GM18505 (cell line): Measurements from ENCODE around the gene NCKAP5.

ENCODE experiments used
- ATAC-seq: cut with Tn5 transposase; IDR thresholded peaks from one replicate; pipeline ENCODE4 v1.9.1; 2021; ENCODE audit not compliant: unreplicated experiment
- POLR2A ChIP-seq: IDR thresholded peaks from 4 replicates; pipeline ENCODE4 v1.6.1; 2011; ENCODE audit warnings: borderline replicate concordance; ENCODE audit not compliant: insufficient read depth, insufficient read length; ENCODE audit errors: extremely low read depth

NCKAP5 gene

DNA sequence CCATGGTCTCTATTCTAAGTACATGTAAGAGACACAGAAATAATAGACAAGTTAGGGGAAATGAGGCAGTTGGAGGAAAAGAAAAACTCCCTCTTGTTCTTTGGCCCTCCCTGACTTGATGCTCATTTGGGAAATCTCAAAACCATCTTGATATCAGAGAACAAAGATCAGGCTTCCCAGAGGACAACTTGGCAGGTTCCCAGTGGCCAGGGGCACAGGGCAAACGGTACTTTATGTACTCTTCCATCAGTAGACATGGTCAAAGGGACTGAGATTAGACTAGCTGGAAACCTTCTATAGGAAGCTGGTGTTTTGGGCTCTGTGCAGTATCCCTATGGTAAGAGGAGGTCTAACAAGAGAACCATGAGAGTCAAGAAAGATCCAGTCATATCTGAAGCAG is 56.6 kb downstream of the NCKAP5 start:
- no peak for ATAC-seq
- no peak for TF ChIP-seq POLR2A

DNA sequence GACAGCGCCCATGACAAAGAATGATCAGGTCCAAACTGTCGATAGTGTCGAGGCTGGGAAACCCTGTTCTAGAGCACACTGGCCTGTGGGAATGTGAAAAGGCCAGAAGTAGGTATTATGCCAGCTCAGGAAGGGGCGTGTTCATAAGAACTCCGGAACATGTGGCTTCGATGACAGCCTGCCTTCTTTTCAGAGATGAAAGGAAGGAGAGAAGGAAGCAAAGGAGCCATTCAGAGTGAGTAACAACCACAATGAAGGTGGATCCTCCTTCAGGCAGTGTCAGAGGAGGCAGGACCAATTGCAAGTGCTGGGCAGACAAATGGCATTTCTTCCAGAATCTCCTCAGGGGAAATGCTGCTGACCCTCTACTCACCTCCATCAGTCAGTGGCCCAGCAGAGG is 58.5 kb downstream of the NCKAP5 start:
- no peak for TF ChIP-seq POLR2A
- no peak for ATAC-seq

DNA sequence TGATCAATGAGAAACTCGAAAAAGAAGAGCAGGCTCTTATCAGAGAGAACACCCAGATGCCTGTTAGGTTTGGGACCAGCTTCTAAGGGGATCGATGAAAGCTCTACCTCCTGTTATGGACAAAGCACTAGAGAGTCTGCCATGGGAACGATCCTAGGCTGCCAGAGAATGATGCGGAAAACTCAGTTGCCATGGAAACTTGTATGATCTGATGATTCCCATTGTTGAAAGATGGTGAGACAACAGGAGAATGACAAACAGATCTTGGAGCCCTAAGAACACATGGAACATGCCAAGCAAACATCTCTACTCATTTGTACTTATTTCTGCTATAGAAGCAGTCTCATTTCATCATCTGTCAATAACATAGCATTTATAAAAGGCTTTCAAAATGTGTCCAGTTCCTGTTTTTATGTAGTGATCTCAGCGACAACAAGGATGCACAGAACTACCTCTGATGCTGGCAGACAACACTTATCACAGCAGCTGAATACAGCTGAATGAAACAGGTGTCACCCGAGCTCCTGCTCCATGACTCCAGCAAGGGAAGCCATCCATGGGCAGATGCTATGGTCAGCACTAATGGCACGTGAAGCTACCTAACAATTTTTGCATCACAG is 59.6 kb downstream of the NCKAP5 start:
- ATAC-seq, result no peak
- no peak for TF ChIP-seq POLR2A

DNA sequence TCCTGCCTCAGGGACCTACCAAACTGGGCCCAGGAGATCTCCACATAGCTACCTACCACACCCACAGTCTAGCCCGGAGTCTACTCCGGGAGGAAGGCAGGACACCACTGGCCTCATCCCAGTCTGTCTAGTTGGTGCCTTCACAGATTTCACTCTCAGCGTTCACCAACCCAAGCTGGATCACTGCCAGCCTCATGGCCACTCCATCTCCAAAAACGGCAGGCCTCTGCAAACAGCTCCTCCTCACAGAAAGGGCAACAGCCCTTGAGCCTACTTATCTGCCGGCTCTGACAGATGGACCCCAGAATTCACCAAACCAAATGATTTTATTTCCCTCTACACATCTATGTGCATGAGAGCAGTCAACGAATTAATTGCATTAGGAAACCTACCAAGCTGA is 61.3 kb downstream of the NCKAP5 start:
- TF ChIP-seq POLR2A, result no peak
- ATAC-seq, result no peak

DNA sequence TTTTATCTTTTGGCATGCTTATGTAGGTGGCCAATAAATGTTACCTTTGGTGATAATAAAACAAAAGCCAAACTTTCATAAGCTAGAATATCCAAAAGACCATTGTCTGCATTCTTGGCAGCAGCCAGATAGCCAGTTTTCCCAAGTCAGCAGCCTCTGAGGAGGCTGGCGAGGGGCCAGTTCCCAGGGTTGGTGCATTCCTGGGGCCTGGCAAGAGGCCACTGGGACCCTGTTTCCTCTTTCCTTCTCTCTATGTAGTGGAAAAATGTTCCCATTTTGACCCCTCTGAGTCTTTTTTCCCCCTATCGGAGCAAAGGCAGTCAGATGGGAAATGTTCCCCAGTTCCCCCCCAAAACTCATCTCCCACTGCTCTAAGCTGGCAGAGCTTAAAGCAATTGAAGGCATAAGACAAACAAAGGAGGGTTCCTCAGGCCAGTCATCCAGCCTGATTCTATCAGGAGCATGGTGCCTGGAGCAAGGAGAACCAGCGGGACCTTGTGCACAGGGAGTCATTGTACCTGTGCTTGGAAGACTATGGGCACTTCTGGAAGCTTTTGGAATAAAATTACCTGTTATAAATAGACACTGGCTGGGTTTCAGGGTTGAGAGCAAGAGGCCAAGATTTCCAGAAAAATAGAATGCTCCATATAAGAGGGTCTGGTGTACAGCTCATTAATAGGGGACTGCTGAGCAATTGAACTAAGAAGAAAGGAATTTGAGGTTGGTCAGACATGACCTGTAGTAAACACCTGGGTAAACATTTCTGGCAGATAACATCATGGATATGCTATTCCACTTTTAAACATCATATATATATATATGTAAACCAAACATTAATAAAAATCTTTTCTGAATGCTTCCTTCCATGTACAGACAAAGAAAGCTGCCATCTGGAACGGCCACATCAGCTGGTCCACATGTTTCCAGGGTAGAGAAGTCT is 63.4 kb downstream of the NCKAP5 start:
- no peak for ATAC-seq
- TF ChIP-seq POLR2A, result no peak

DNA sequence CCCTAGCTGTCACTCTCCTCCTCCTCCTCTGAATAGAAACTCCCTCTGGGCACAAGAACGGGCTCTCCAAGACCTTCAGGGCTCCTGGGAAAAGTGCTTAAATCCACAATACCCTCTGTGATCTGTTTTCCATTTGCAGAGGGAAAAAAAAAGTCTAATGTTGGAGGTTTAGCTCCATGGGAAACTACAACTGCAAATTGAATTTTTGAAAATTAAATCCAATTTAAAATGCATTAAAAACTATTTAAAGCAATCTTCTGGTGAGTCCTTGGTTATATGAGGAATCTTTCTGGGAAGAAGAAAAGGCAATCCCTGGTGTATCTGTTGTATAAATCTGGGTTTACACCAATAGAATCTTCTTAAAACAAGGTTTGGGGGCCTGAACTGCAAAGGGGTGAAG is 64.3 kb downstream of the NCKAP5 start:
- TF ChIP-seq POLR2A, result no peak
- no peak for ATAC-seq

DNA sequence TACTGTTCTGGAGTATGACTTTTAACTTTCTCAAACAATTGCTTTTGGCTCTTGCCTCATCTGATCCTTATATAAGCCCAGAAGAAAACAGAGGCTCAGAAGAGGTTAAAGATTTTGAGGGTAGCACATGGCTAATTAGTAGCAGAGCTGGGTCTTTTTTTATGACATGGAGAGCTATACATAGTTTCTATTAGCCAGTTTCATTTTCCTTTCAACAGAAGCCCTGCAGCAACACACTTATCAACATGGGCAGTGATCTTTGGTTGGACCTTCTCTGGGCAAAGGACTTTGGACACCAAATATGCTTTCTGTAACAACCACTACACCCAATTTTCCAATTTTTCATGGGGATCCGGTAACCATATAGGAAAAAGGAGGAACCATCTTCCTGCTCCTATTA is 64.9 kb downstream of the NCKAP5 start:
- TF ChIP-seq POLR2A, result no peak
- ATAC-seq, result peak; percentile 77

DNA sequence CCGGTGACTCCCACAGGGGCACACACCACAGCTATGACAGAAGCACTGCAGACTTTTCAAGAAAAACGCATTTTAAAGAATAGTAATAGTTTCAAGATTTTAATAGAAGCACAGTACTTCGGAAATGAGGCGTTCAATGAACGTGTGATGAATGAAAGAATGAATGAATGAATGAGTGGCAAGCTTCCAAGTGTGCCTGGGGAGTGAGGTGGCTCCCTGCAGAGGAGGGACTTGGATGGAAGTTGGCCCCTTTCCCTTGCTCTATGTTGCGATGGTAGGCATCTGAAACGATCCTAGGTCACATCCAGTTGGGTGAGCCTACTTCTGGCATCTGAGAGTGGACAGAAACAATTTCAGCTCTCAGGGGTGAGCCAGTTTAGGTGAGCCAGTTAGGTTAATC is 65.6 kb downstream of the NCKAP5 start:
- no peak for TF ChIP-seq POLR2A
- ATAC-seq, result no peak

DNA sequence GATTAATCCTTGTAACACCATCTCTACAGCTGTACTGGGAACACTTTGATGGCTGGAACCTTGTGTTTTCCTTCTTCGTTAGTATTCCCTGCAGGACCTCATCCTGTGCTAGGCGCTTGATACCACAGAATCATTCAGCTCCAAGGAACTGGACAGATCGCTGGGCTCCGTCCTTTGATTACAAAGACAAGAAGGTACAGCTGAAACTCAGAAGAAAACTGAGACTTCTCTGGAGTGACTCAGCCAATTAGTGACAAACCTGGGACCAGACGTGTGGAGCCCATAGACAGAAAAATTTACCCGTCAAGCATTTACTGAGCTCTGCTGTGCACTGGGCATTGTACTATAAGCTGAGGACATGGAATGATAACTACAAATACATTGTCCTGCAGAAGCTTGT is 67.3 kb downstream of the NCKAP5 start:
- no peak for ATAC-seq
- no peak for TF ChIP-seq POLR2A

DNA sequence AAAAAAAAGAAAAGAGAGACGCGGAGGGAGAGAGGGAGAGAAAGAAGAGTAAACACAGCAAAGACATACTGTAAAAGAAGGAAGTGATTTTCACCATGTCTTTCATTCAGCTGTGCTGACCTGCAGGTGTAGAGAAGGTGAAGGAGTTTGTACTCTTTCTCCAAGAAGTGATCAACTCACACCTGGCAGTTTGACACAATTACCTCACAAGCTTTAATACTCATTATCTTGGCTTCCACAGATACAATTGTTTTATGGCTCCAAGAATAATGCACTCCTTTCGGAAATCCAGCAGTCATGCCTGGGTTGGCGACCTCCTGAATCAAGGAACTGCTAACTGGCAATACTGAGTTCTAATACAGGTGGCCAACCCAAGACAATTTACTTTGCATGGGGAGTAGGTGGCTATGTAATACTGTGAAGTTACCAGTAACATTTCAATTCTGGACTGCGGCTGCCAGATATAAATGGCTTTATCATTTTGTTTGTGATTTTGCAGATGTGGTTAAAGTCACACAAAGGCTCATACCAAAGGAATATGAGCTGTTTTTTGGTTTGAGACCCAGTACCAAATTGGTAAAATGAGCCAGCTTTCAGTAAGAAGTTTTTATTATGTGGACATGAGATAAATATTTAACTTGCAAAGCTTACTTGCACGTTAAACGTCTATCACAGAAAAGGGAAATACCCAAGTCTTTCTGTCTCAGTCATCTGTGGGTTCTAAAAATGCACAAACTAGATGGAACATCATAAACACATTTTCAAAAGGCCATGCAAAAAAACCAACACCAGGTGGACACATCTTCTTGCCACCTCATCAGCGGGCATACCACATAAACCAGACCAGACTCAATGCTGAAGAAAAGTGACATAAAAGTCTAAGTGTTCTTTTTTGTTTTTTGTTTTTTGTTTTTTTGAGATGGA is 69.3 kb downstream of the NCKAP5 start:
- ATAC-seq, result peak; percentile 44
- no peak for TF ChIP-seq POLR2A

DNA sequence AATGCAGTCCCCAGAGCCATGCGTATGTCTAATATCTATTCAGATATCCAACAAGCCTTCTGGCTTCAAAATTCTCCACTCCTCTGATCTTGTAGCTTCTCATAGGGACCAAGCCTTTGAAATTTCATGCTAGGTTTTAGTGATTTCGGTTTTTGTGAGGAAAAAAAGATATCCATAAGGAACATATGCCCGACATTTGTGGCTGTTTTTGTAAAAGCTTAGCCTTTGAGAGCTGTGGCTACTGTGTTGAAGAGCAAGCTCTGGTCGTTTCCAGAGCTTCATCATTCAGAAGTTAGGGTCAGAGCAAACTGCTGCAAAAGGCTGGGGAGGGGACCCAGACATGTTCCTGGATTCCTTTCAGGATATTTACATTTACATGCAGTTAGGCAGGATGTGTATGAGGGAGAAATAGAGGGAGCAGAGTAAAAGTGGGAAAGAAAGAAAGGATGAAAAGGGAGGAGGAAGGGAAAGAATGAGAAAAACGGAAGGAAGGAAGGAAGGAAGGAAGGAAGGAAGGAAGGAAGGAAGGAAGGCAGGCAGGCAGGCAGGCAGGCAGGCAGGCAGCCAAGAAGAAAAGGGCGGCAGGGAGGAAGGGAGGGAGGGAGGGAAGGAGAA is 70.2 kb downstream of the NCKAP5 start:
- no peak for ATAC-seq

DNA sequence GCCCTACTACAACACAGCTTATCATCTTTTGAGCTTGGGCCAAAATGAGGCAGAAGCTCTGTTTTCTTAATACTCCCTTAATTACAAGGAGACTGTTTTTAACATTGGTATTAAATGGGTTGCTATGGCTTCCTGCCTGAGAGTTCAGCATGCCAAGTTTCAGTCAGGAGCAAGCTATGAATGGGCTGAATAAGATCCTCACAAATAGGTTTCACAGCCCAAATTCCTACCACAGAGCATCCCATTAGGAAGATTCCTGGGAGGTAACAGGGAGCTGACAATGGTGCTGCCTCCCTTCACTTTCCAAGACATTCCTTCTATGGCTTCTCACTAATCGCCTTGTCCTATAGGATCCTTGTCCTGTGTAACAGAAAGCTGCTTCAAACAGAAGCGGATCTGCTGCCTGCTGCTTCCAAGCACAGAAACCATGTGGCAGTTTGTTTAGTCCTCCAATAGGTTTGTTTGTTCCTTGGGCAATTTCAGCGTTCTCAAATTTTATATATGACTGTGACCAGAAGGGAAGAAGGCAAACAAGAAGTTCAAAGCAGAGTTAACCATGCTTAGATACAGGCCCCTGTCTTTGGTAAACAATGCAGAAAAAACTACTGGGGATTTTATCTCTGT is 70.9 kb downstream of the NCKAP5 start:
- TF ChIP-seq POLR2A, result no peak
- ATAC-seq, result no peak

More for the DNA sequence above, 70.2 kb downstream of the NCKAP5 start:
- TF ChIP-seq POLR2A, result no peak
